Measurements from ENCODE around the gene RAP1B. TPM values are rescaled to one million over a fixed set of nuclear protein-coding genes. Genes with fewer than 3 reads are reported as not detected.

RAP1B gene
- total RNA-seq, 2 donors from 2014 or later = 73.1 to 74.6 TPM

GRCh38 chr12:68699486-68699885, 88.8 kb downstream of the RAP1B start:
- Histone ChIP-seq H3K27ac (no peak overlapping the region), H3K27me3 (no peaks in the 10 kb centered on the region), H3K36me3 (peaks cover 59% of the 10 kb centered on the region)

More at GRCh38 chr12:68699486-68699885, 88.8 kb downstream of the RAP1B start:
- DNase-seq (ENCODE audit: low spot score) = no peak
- TF ChIP-seq CTCF (IDR thresholded peaks at IDR 0.05) = no peak
- Histone ChIP-seq H3K4me3 (no peak overlapping the region), H3K9me3 (no peaks in the 10 kb centered on the region), H3K4me1 (no peaks in the 10 kb centered on the region)

Other genes starting within 250 kb of the RAP1B start
- 10 to 100 TPM; 12.6 to 14.9 TPM for gene NUP107, start 76.1 kb downstream of the RAP1B start, total RNA-seq
- gene SLC35E3, start 135.3 kb downstream of the RAP1B start, total RNA-seq = 1 to 10 TPM; 2.3 to 3.1 TPM
- 10 to 100 TPM; 36.0 to 36.6 TPM for gene MDM2, start 197.3 kb downstream of the RAP1B start, total RNA-seq

All from right atrium auricular region (tissue), 2 donors.